ENCODE measurements around the gene ASTN2.
A peak's percentile ranks its signal among the peaks of the same experiment; 100 is the strongest.
"Not testable (repeated sequence)": the region's sequence is repeated elsewhere in the genome, so short reads cannot be mapped to it uniquely, and the experiment has no call there.

Gene ASTN2

GRCh38 chr9:117073071-117073470 lies 341.8 kb downstream of the ASTN2 start:
- WGBS, result 93% methylated on average over 4 of the region's 4 CpGs
- H3K27ac ChIP-seq (ENCODE audit: low read depth, low read length), result no peak overlapping the region
- no peak overlapping the region for H3K4me3 ChIP-seq (ENCODE audit: low read length)
- H3K9me3 ChIP-seq (ENCODE audit: insufficient read depth, low read depth, low read length), result no peaks in the 10 kb centered on the region
- no peaks in the 10 kb centered on the region for H3K27me3 ChIP-seq (ENCODE audit: insufficient read depth, low read length)
- no peaks in the 10 kb centered on the region for H3K36me3 ChIP-seq (ENCODE audit: insufficient read depth, low read length)
- H3K9ac ChIP-seq (ENCODE audit: low read depth, low read length), result no peak overlapping the region
- H3K4me1 ChIP-seq (ENCODE audit: insufficient read depth, low read length), result peaks cover 16% of the 10 kb centered on the region

GRCh38 chr9:117072216-117072615 lies 342.6 kb downstream of the ASTN2 start:
- Histone ChIP-seq H3K9ac (ENCODE audit: low read depth, low read length) (no peak overlapping the region), H3K27me3 (ENCODE audit: insufficient read depth, low read length) (no peaks in the 10 kb centered on the region), H3K36me3 (ENCODE audit: insufficient read depth, low read length) (no peaks in the 10 kb centered on the region), H3K27ac (ENCODE audit: low read depth, low read length) (no peak overlapping the region), H3K4me3 (ENCODE audit: low read length) (peak overlapping the region; percentile 59; the same call in 1 of the 2 replicates), H3K4me1 (ENCODE audit: insufficient read depth, low read length) (peaks cover 16% of the 10 kb centered on the region), H3K9me3 (ENCODE audit: insufficient read depth, low read depth, low read length) (no peaks in the 10 kb centered on the region)
- WGBS, result 91% methylated on average over 3 of the region's 3 CpGs

GRCh38 chr9:117071673-117072207 lies 343.1 kb downstream of the ASTN2 start:
- H3K36me3 ChIP-seq (ENCODE audit: insufficient read depth, low read length); H3K27me3 ChIP-seq (ENCODE audit: insufficient read depth, low read length); H3K9me3 ChIP-seq (ENCODE audit: insufficient read depth, low read depth, low read length): not testable (repeated sequence)
- Histone ChIP-seq H3K4me3 (ENCODE audit: low read length) (peak overlapping the region; percentile 59), H3K9ac (ENCODE audit: low read depth, low read length) (peak overlapping the region; percentile 85), H3K27ac (ENCODE audit: low read depth, low read length) (0 out of 2 replicates have a peak overlapping the region, but pooled peaks have one; percentile 26), H3K4me1 (ENCODE audit: insufficient read depth, low read length) (peaks cover 16% of the 10 kb centered on the region)
- WGBS, result 36% methylated on average over 24 of the region's 24 CpGs

GRCh38 chr9:117063721-117064471 lies 351.0 kb downstream of the ASTN2 start:
- no peaks in the 10 kb centered on the region for H3K9me3 ChIP-seq (ENCODE audit: insufficient read depth, low read depth, low read length)
- no peak overlapping the region for H3K4me3 ChIP-seq (ENCODE audit: low read length)
- no peak overlapping the region for H3K27ac ChIP-seq (ENCODE audit: low read depth, low read length)
- WGBS, result 97% methylated on average over 10 of the region's 10 CpGs
- no peaks in the 10 kb centered on the region for H3K4me1 ChIP-seq (ENCODE audit: insufficient read depth, low read length)
- no peaks in the 10 kb centered on the region for H3K36me3 ChIP-seq (ENCODE audit: insufficient read depth, low read length)
- no peaks in the 10 kb centered on the region for H3K27me3 ChIP-seq (ENCODE audit: insufficient read depth, low read length)
- H3K9ac ChIP-seq (ENCODE audit: low read depth, low read length), result no peak overlapping the region

- no peaks in the 10 kb centered on the region for H3K4me1 ChIP-seq (ENCODE audit: insufficient read depth, low read length)
Measured at GRCh38 chr9:117060963-117061362, 353.9 kb downstream of the ASTN2 start.

GRCh38 chr9:117050007-117050406 lies 364.9 kb downstream of the ASTN2 start:
- no peaks in the 10 kb centered on the region for H3K27me3 ChIP-seq (ENCODE audit: insufficient read depth, low read length)
- no peaks in the 10 kb centered on the region for H3K36me3 ChIP-seq (ENCODE audit: insufficient read depth, low read length)
- H3K4me1 ChIP-seq (ENCODE audit: insufficient read depth, low read length), result no peaks in the 10 kb centered on the region
- H3K27ac ChIP-seq (ENCODE audit: low read depth, low read length), result no peak overlapping the region
- H3K9ac ChIP-seq (ENCODE audit: low read depth, low read length), result no peak overlapping the region
- no peaks in the 10 kb centered on the region for H3K9me3 ChIP-seq (ENCODE audit: insufficient read depth, low read depth, low read length)
- 89% methylated on average over 3 of the region's 3 CpGs for WGBS
- H3K4me3 ChIP-seq (ENCODE audit: low read length), result no peak overlapping the region

More at GRCh38 chr9:117060963-117061362, 353.9 kb downstream of the ASTN2 start:
- Histone ChIP-seq H3K27me3 (ENCODE audit: insufficient read depth, low read length) (no peaks in the 10 kb centered on the region), H3K36me3 (ENCODE audit: insufficient read depth, low read length) (no peaks in the 10 kb centered on the region), H3K27ac (ENCODE audit: low read depth, low read length) (no peak overlapping the region), H3K4me3 (ENCODE audit: low read length) (no peak overlapping the region), H3K9ac (ENCODE audit: low read depth, low read length) (no peak overlapping the region), H3K9me3 (ENCODE audit: insufficient read depth, low read depth, low read length) (no peaks in the 10 kb centered on the region)

GRCh38 chr9:117046666-117047327 lies 368.1 kb downstream of the ASTN2 start:
- H3K27ac ChIP-seq (ENCODE audit: low read depth, low read length), result no peak overlapping the region
- H3K9ac ChIP-seq (ENCODE audit: low read depth, low read length), result no peak overlapping the region
- H3K36me3 ChIP-seq (ENCODE audit: insufficient read depth, low read length), result no peaks in the 10 kb centered on the region
- peaks cover 3% of the 10 kb centered on the region; the same call in 1 of the 2 replicates for H3K4me1 ChIP-seq (ENCODE audit: insufficient read depth, low read length)
- no peak overlapping the region for H3K4me3 ChIP-seq (ENCODE audit: low read length)
- no peaks in the 10 kb centered on the region for H3K27me3 ChIP-seq (ENCODE audit: insufficient read depth, low read length)
- 62% methylated on average over 3 of the region's 3 CpGs for WGBS
- H3K9me3 ChIP-seq (ENCODE audit: insufficient read depth, low read depth, low read length), result no peaks in the 10 kb centered on the region

- Histone ChIP-seq H3K27ac (ENCODE audit: low read depth, low read length) (no peak overlapping the region), H3K9me3 (ENCODE audit: insufficient read depth, low read depth, low read length) (no peaks in the 10 kb centered on the region), H3K4me3 (ENCODE audit: low read length) (no peak overlapping the region), H3K36me3 (ENCODE audit: insufficient read depth, low read length) (no peaks in the 10 kb centered on the region), H3K9ac (ENCODE audit: low read depth, low read length) (no peak overlapping the region), H3K27me3 (ENCODE audit: insufficient read depth, low read length) (no peaks in the 10 kb centered on the region), H3K4me1 (ENCODE audit: insufficient read depth, low read length) (peaks cover 3% of the 10 kb centered on the region; the same call in 1 of the 2 replicates)
- 65% methylated on average over 4 of the region's 4 CpGs for WGBS
Measured at GRCh38 chr9:117044241-117044640, 370.6 kb downstream of the ASTN2 start.

GRCh38 chr9:117043159-117043558 lies 371.7 kb downstream of the ASTN2 start:
- H3K9me3 ChIP-seq (ENCODE audit: insufficient read depth, low read depth, low read length), result no peaks in the 10 kb centered on the region
- no CpG with 5 or more reads among the region's 1 CpG for WGBS
- H3K9ac ChIP-seq (ENCODE audit: low read depth, low read length), result no peak overlapping the region
- H3K36me3 ChIP-seq (ENCODE audit: insufficient read depth, low read length), result no peaks in the 10 kb centered on the region
- H3K4me3 ChIP-seq (ENCODE audit: low read length), result no peak overlapping the region
- no peak overlapping the region for H3K27ac ChIP-seq (ENCODE audit: low read depth, low read length)
- no peaks in the 10 kb centered on the region for H3K27me3 ChIP-seq (ENCODE audit: insufficient read depth, low read length)
- H3K4me1 ChIP-seq (ENCODE audit: insufficient read depth, low read length), result peaks cover 3% of the 10 kb centered on the region; the same call in 1 of the 2 replicates

- Histone ChIP-seq H3K4me1 (ENCODE audit: insufficient read depth, low read length) (no peaks in the 10 kb centered on the region), H3K27ac (ENCODE audit: low read depth, low read length) (no peak overlapping the region), H3K36me3 (ENCODE audit: insufficient read depth, low read length) (no peaks in the 10 kb centered on the region), H3K27me3 (ENCODE audit: insufficient read depth, low read length) (no peaks in the 10 kb centered on the region), H3K9ac (ENCODE audit: low read depth, low read length) (no peak overlapping the region), H3K4me3 (ENCODE audit: low read length) (no peak overlapping the region), H3K9me3 (ENCODE audit: insufficient read depth, low read depth, low read length) (no peaks in the 10 kb centered on the region)
- WGBS, result 79% methylated on average over 1 of the region's 1 CpG
Measured at GRCh38 chr9:117035546-117035945, 379.3 kb downstream of the ASTN2 start.

GRCh38 chr9:117034866-117035265 lies 380.0 kb downstream of the ASTN2 start:
- H3K4me3 ChIP-seq (ENCODE audit: low read length), result no peak overlapping the region
- H3K9me3 ChIP-seq (ENCODE audit: insufficient read depth, low read depth, low read length), result no peaks in the 10 kb centered on the region
- no peak overlapping the region for H3K9ac ChIP-seq (ENCODE audit: low read depth, low read length)
- H3K4me1 ChIP-seq (ENCODE audit: insufficient read depth, low read length), result no peaks in the 10 kb centered on the region
- H3K36me3 ChIP-seq (ENCODE audit: insufficient read depth, low read length), result no peaks in the 10 kb centered on the region
- no peaks in the 10 kb centered on the region for H3K27me3 ChIP-seq (ENCODE audit: insufficient read depth, low read length)
- H3K27ac ChIP-seq (ENCODE audit: low read depth, low read length), result no peak overlapping the region
- 41% methylated on average over 2 of the region's 2 CpGs for WGBS

Measured in HUES64 (cell line).